Hepatocyte (in vitro differentiated cells): Measurements from ENCODE around the gene GABBR2. TPM values are rescaled to one million over a fixed set of nuclear protein-coding genes. Genes with fewer than 3 reads are reported as not detected.
A peak's percentile ranks its signal among the peaks of the same experiment; 100 is the strongest.

Experiments used
- DNase-seq: peaks from one replicate; pipeline ENCODE4 v3.0.0-alpha.2; 2016; ENCODE audit warnings: low spot score
- H2AFZ ChIP-seq: fragments of 200-600 bp; sonication (generic); 2 replicates; pipeline ENCODE4 v1.6.0; 2016; ENCODE audit warnings: antibody characterized with exemption, mild to moderate bottlenecking
- H3K27ac ChIP-seq: fragments of 200-600 bp; sonication (generic); 2 replicates; pipeline ENCODE4 v1.5.1; 2016; ENCODE audit warnings: mild to moderate bottlenecking
- H3K27me3 ChIP-seq: fragments of 200-600 bp; sonication (generic); 2 replicates; pipeline ENCODE4 v1.6.1; 2016
- H3K36me3 ChIP-seq: fragments of 200-600 bp; sonication (generic); replicated peaks from 2 replicates; pipeline ENCODE4 v1.5.1; 2016; ENCODE audit warnings: low read depth; ENCODE audit not compliant: insufficient read depth
- H3K4me1 ChIP-seq: fragments of 200-600 bp; sonication (generic); 2 replicates; pipeline ENCODE4 v1.5.1; 2016; ENCODE audit warnings: mild to moderate bottlenecking, moderate library complexity; ENCODE audit not compliant: insufficient read depth
- H3K4me2 ChIP-seq: fragments of 200-600 bp; sonication (generic); 2 replicates; pipeline ENCODE4 v1.6.0; 2016
- H3K4me3 ChIP-seq: fragments of 200-600 bp; sonication (generic); 2 replicates; pipeline ENCODE4 v1.5.1; 2016; ENCODE audit warnings: mild to moderate bottlenecking
- H3K79me2 ChIP-seq: fragments of 200-600 bp; sonication (generic); 2 replicates; pipeline ENCODE4 v1.6.0; 2017; ENCODE audit warnings: mild to moderate bottlenecking
- H3K9me2 ChIP-seq: fragments of 200-600 bp; sonication (generic); replicated peaks from 2 replicates; pipeline ENCODE4 v1.6.0; 2017; ENCODE audit warnings: mild to moderate bottlenecking; ENCODE audit not compliant: insufficient read depth
- H3K9me3 ChIP-seq: fragments of 200-600 bp; sonication (generic); 2 replicates; pipeline ENCODE4 v1.5.1; 2016; ENCODE audit warnings: low read depth, mild to moderate bottlenecking
- H4K20me1 ChIP-seq: fragments of 200-600 bp; sonication (generic); 2 replicates; pipeline ENCODE4 v1.6.0; 2016; ENCODE audit warnings: mild to moderate bottlenecking; ENCODE audit not compliant: insufficient read depth, poor library complexity, severe bottlenecking
- CTCF ChIP-seq: fragments of 200-600 bp; sonication (generic); IDR thresholded peaks from 2 replicates; pipeline ENCODE4 v1.5.1; 2016; ENCODE audit warnings: antibody characterized with exemption, mild to moderate bottlenecking; ENCODE audit not compliant: poor library complexity
- EZH2 ChIP-seq: fragments of 200-600 bp; sonication (generic); IDR thresholded peaks from 2 replicates; pipeline ENCODE4 v1.6.1; 2016; ENCODE audit warnings: antibody characterized with exemption, mild to moderate bottlenecking, borderline replicate concordance
- EZH2phosphoT487 ChIP-seq: fragments of 200-600 bp; sonication (generic); IDR thresholded peaks from one replicate; pipeline ENCODE4 v1.6.1; 2018; ENCODE audit warnings: antibody characterized with exemption, mild to moderate bottlenecking, low read depth, moderate library complexity; ENCODE audit not compliant: unreplicated experiment, severe bottlenecking
- WGBS: methylation state at CpG from one replicate; pipeline ENCODE4 v1.1.6; 2016; ENCODE audit warnings: low lambda C conversion rate; ENCODE audit errors: missing lambda C conversion rate; 5-methylcytosine and 5-hydroxymethylcytosine counted together
- polyA plus RNA-seq: library from polyadenylated mRNA; unstranded; fragments of >200 nt; fragmentation: Nextera tagmentation; extraction: Ambion mirVana; gene quantifications from 2 replicates; pipeline ENCODE4 v1.2.1, GENCODE V29; 2016
- total RNA-seq: library from RNA; depleted of rRNA; stranded (reverse); fragments of >200 nt; gene quantifications from 2 replicates; pipeline ENCODE4 v1.2.3, GENCODE V29; 2014

Gene GABBR2
- total and polyA plus RNA-seq, 2 experiments from 2014 or later = 0.20 to 0.28 TPM

- DNase-seq = no peak
- H3K9me2 ChIP-seq = no peaks in the 10 kb centered on the region
- H3K27ac ChIP-seq = no peak overlapping the region
- TF ChIP-seq CTCF (no peak), EZH2 (no peak), EZH2phosphoT487 (no peak)
- H3K9me3 ChIP-seq = no peaks in the 10 kb centered on the region
- H3K79me2 ChIP-seq = no peaks in the 10 kb centered on the region
- no peak overlapping the region for H2AFZ ChIP-seq
- H4K20me1 ChIP-seq = no peaks in the 10 kb centered on the region
- H3K4me3 ChIP-seq = no peak overlapping the region
- no peaks in the 10 kb centered on the region for H3K27me3 ChIP-seq
- WGBS = 81% methylated on average over 14 of the region's 14 CpGs
- H3K4me2 ChIP-seq = no peak overlapping the region
- H3K36me3 ChIP-seq = no peaks in the 10 kb centered on the region
- no peaks in the 10 kb centered on the region for H3K4me1 ChIP-seq
Measured at GRCh38 chr9:98402019-98402840, 306.5 kb downstream of the GABBR2 start.

- no peak overlapping the region for H3K4me2 ChIP-seq
- no peaks in the 10 kb centered on the region for H3K79me2 ChIP-seq
- no peak for TF ChIP-seq EZH2
- TF ChIP-seq CTCF = no peak
- TF ChIP-seq EZH2phosphoT487 = no peak
- no peaks in the 10 kb centered on the region for H3K9me2 ChIP-seq
- no peaks in the 10 kb centered on the region for H4K20me1 ChIP-seq
- H3K27ac ChIP-seq = no peak overlapping the region
- H2AFZ ChIP-seq = no peak overlapping the region
- no peaks in the 10 kb centered on the region for H3K27me3 ChIP-seq
- 75% methylated on average over 11 of the region's 11 CpGs for WGBS
- no peaks in the 10 kb centered on the region for H3K9me3 ChIP-seq
- peak; percentile 38 for DNase-seq
- H3K4me3 ChIP-seq = no peak overlapping the region
- no peaks in the 10 kb centered on the region for H3K4me1 ChIP-seq
- H3K36me3 ChIP-seq = no peaks in the 10 kb centered on the region
Measured at GRCh38 chr9:98401140-98402018, 307.4 kb downstream of the GABBR2 start.

GRCh38 chr9:98399950-98400683 is 308.6 kb downstream of the GABBR2 start:
- no peaks in the 10 kb centered on the region for H4K20me1 ChIP-seq
- no peaks in the 10 kb centered on the region for H3K36me3 ChIP-seq
- H3K9me3 ChIP-seq = no peaks in the 10 kb centered on the region
- no peaks in the 10 kb centered on the region for H3K79me2 ChIP-seq
- H3K9me2 ChIP-seq = no peaks in the 10 kb centered on the region
- H3K27me3 ChIP-seq = no peaks in the 10 kb centered on the region
- no peak overlapping the region for H2AFZ ChIP-seq
- DNase-seq = no peak
- no peak overlapping the region for H3K4me3 ChIP-seq
- H3K4me1 ChIP-seq = no peaks in the 10 kb centered on the region
- H3K27ac ChIP-seq = no peak overlapping the region
- WGBS = 90% methylated on average over 8 of the region's 8 CpGs
- TF ChIP-seq EZH2phosphoT487 = no peak
- TF ChIP-seq CTCF = no peak
- no peak for TF ChIP-seq EZH2
- H3K4me2 ChIP-seq = no peak overlapping the region
